ENCODE results near the gene DNAL4.

The DNAL4 gene

GRCh38 chr22:38782402-38783094, 11.4 kb downstream of the DNAL4 start:
- H3K27me3 Mint-ChIP-seq, result no peaks in the 10 kb centered on the region
- peaks cover 12% of the 10 kb centered on the region for H3K4me1 Mint-ChIP-seq
- no peak overlapping the region for H3K27ac Mint-ChIP-seq
- H3K36me3 Mint-ChIP-seq, result peaks cover 42% of the 10 kb centered on the region
- H3K9me3 Mint-ChIP-seq, result no peaks in the 10 kb centered on the region
- H3K4me3 Mint-ChIP-seq, result no peak overlapping the region
- no peak for ATAC-seq

- no peak overlapping the region for H3K27ac Mint-ChIP-seq
- no peaks in the 10 kb centered on the region for H3K27me3 Mint-ChIP-seq
- no peak for ATAC-seq
- H3K4me3 Mint-ChIP-seq, result no peak overlapping the region
- peaks cover 46% of the 10 kb centered on the region for H3K36me3 Mint-ChIP-seq
- H3K4me1 Mint-ChIP-seq, result peaks cover 12% of the 10 kb centered on the region
- H3K9me3 Mint-ChIP-seq, result no peaks in the 10 kb centered on the region
Measured at GRCh38 chr22:38781033-38781432, 12.9 kb downstream of the DNAL4 start.

GRCh38 chr22:38777087-38777671, 16.8 kb downstream of the DNAL4 start:
- Mint-ChIP-seq H3K4me1 (no peaks in the 10 kb centered on the region), H3K9me3 (no peaks in the 10 kb centered on the region), H3K4me3 (no peak overlapping the region), H3K36me3 (peaks cover 44% of the 10 kb centered on the region), H3K27me3 (no peaks in the 10 kb centered on the region), H3K27ac (no peak overlapping the region)
- ATAC-seq, result no peak

- H3K36me3 Mint-ChIP-seq, result peaks cover 33% of the 10 kb centered on the region
- H3K4me3 Mint-ChIP-seq, result no peak overlapping the region
- H3K27ac Mint-ChIP-seq, result no peak overlapping the region
- no peaks in the 10 kb centered on the region for H3K9me3 Mint-ChIP-seq
- H3K27me3 Mint-ChIP-seq, result no peaks in the 10 kb centered on the region
- no peaks in the 10 kb centered on the region for H3K4me1 Mint-ChIP-seq
- no peak for ATAC-seq
Measured at GRCh38 chr22:38776086-38776485, 17.9 kb downstream of the DNAL4 start.

- H3K9me3 Mint-ChIP-seq, result no peaks in the 10 kb centered on the region
- H3K27me3 Mint-ChIP-seq, result no peaks in the 10 kb centered on the region
- ATAC-seq, result no peak
- no peak overlapping the region for H3K27ac Mint-ChIP-seq
- no peak overlapping the region for H3K4me3 Mint-ChIP-seq
- no peaks in the 10 kb centered on the region for H3K4me1 Mint-ChIP-seq
- peaks cover 33% of the 10 kb centered on the region for H3K36me3 Mint-ChIP-seq
Measured at GRCh38 chr22:38775656-38776055, 18.3 kb downstream of the DNAL4 start.

GRCh38 chr22:38774496-38775166, 19.3 kb downstream of the DNAL4 start:
- no peak for ATAC-seq
- Mint-ChIP-seq H3K36me3 (peaks cover 22% of the 10 kb centered on the region), H3K9me3 (no peaks in the 10 kb centered on the region), H3K4me3 (no peak overlapping the region), H3K27ac (no peak overlapping the region), H3K27me3 (no peaks in the 10 kb centered on the region), H3K4me1 (no peaks in the 10 kb centered on the region)

GRCh38 chr22:38773363-38773946, 20.5 kb downstream of the DNAL4 start:
- Mint-ChIP-seq H3K27me3 (no peaks in the 10 kb centered on the region), H3K4me3 (no peak overlapping the region), H3K27ac (no peak overlapping the region), H3K36me3 (peaks cover 12% of the 10 kb centered on the region), H3K9me3 (no peaks in the 10 kb centered on the region), H3K4me1 (peaks cover 7% of the 10 kb centered on the region)
- ATAC-seq, result no peak

- Mint-ChIP-seq H3K4me1 (peaks cover 7% of the 10 kb centered on the region), H3K4me3 (no peak overlapping the region), H3K27me3 (no peaks in the 10 kb centered on the region), H3K9me3 (no peaks in the 10 kb centered on the region), H3K36me3 (peaks cover 4% of the 10 kb centered on the region), H3K27ac (no peak overlapping the region)
- ATAC-seq, result no peak
Measured at GRCh38 chr22:38772623-38772873, 21.4 kb downstream of the DNAL4 start.

- ATAC-seq, result no peak
- H3K4me1 Mint-ChIP-seq, result peaks cover 13% of the 10 kb centered on the region
- no peaks in the 10 kb centered on the region for H3K9me3 Mint-ChIP-seq
- no peak overlapping the region for H3K4me3 Mint-ChIP-seq
- H3K27me3 Mint-ChIP-seq, result no peaks in the 10 kb centered on the region
- no peaks in the 10 kb centered on the region for H3K36me3 Mint-ChIP-seq
- peak overlapping the region; percentile 10 for H3K27ac Mint-ChIP-seq
Measured at GRCh38 chr22:38770257-38770949, 23.5 kb downstream of the DNAL4 start.

- no peaks in the 10 kb centered on the region for H3K36me3 Mint-ChIP-seq
- no peak for ATAC-seq
- H3K27ac Mint-ChIP-seq, result no peak overlapping the region
- H3K9me3 Mint-ChIP-seq, result no peaks in the 10 kb centered on the region
- H3K27me3 Mint-ChIP-seq, result no peaks in the 10 kb centered on the region
- H3K4me3 Mint-ChIP-seq, result no peak overlapping the region
- peaks cover 13% of the 10 kb centered on the region for H3K4me1 Mint-ChIP-seq
Measured at GRCh38 chr22:38768036-38768435, 25.9 kb downstream of the DNAL4 start.

- ATAC-seq, result no peak
- Mint-ChIP-seq H3K4me1 (peaks cover 13% of the 10 kb centered on the region), H3K36me3 (no peaks in the 10 kb centered on the region), H3K27me3 (no peaks in the 10 kb centered on the region), H3K4me3 (no peak overlapping the region), H3K27ac (no peak overlapping the region), H3K9me3 (no peaks in the 10 kb centered on the region)
Measured at GRCh38 chr22:38767313-38767712, 26.6 kb downstream of the DNAL4 start.

- H3K9me3 Mint-ChIP-seq, result no peaks in the 10 kb centered on the region
- ATAC-seq, result no peak
- H3K27me3 Mint-ChIP-seq, result no peaks in the 10 kb centered on the region
- H3K27ac Mint-ChIP-seq, result no peak overlapping the region
- no peaks in the 10 kb centered on the region for H3K36me3 Mint-ChIP-seq
- peaks cover 13% of the 10 kb centered on the region for H3K4me1 Mint-ChIP-seq
- H3K4me3 Mint-ChIP-seq, result no peak overlapping the region
Measured at GRCh38 chr22:38766076-38766777, 27.7 kb downstream of the DNAL4 start.

- Mint-ChIP-seq H3K4me3 (no peak overlapping the region), H3K4me1 (peaks cover 25% of the 10 kb centered on the region), H3K27ac (no peak overlapping the region)
Measured at GRCh38 chr22:38762551-38762983, 31.4 kb downstream of the DNAL4 start.

GRCh38 chr22:38761202-38762162, 32.5 kb downstream of the DNAL4 start:
- Mint-ChIP-seq H3K27me3 (no peaks in the 10 kb centered on the region), H3K36me3 (no peaks in the 10 kb centered on the region), H3K9me3 (no peaks in the 10 kb centered on the region), H3K4me3 (no peak overlapping the region), H3K27ac (no peak overlapping the region), H3K4me1 (peaks cover 35% of the 10 kb centered on the region)
- peak; percentile 59 for ATAC-seq

More at GRCh38 chr22:38762551-38762983, 31.4 kb downstream of the DNAL4 start:
- no peak for ATAC-seq
- Mint-ChIP-seq H3K36me3 (no peaks in the 10 kb centered on the region), H3K27me3 (no peaks in the 10 kb centered on the region), H3K9me3 (no peaks in the 10 kb centered on the region)
